Astrocyte (in vitro differentiated cells and primary cell): ENCODE results near the gene GNPTG. TPM values are rescaled to one million over a fixed set of nuclear protein-coding genes. Genes with fewer than 3 reads are reported as not detected.
A peak's percentile ranks its signal among the peaks of the same experiment; 100 is the strongest.
"Not testable (repeated sequence)": the region's sequence is repeated elsewhere in the genome, so short reads cannot be mapped to it uniquely, and the experiment has no call there.

Experiments
- DNase-seq: peaks from one replicate; pipeline ENCODE4 v3.0.0-alpha.2; 2010; ENCODE audit warnings: low read depth
- FAIRE-seq: peaks from 2 replicates; lab custom pipeline; 2011; peaks lifted over from hg19 to GRCh38; lab: Jason Lieb, UNC
- H2AFZ ChIP-seq: 2 replicates; pipeline ENCODE4 v1.6.0; 2012; ENCODE audit warnings: low read depth, low read length, inconsistent platforms
- H3K27ac ChIP-seq: 2 replicates; pipeline ENCODE4 v1.5.1; 2011; ENCODE audit warnings: low read depth, low read length, inconsistent platforms
- H3K27me3 ChIP-seq: 2 replicates; pipeline ENCODE4 v1.6.0; 2011; ENCODE audit warnings: low read length, inconsistent platforms; ENCODE audit not compliant: insufficient read depth
- H3K36me3 ChIP-seq: 2 replicates; pipeline ENCODE4 v1.5.1; 2011; ENCODE audit warnings: low read length, inconsistent platforms; ENCODE audit not compliant: insufficient read depth
- H3K4me1 ChIP-seq: 2 replicates; pipeline ENCODE4 v1.5.1; 2011; ENCODE audit warnings: low read length, inconsistent platforms; ENCODE audit not compliant: insufficient read depth
- H3K4me2 ChIP-seq: 2 replicates; pipeline ENCODE4 v1.6.0; 2012; ENCODE audit warnings: low read length, inconsistent platforms
- H3K4me3 ChIP-seq: 2 replicates; pipeline ENCODE4 v1.5.1; 2011; ENCODE audit warnings: low read depth, mild to moderate bottlenecking, low read length, inconsistent platforms; ENCODE audit not compliant: insufficient read depth
- H3K79me2 ChIP-seq: 2 replicates; pipeline ENCODE4 v1.6.0; 2012; ENCODE audit warnings: mild to moderate bottlenecking, low read length, inconsistent platforms; ENCODE audit not compliant: insufficient read depth
- H3K9ac ChIP-seq: 2 replicates; pipeline ENCODE4 v1.6.0; 2012; ENCODE audit warnings: mild to moderate bottlenecking, low read length, inconsistent platforms
- H3K9me3 ChIP-seq: 2 replicates; pipeline ENCODE4 v1.5.1; 2012; ENCODE audit warnings: low read depth, mild to moderate bottlenecking, low read length, inconsistent platforms; ENCODE audit not compliant: insufficient read depth
- H4K20me1 ChIP-seq: 2 replicates; pipeline ENCODE4 v1.6.0; 2012; ENCODE audit warnings: low read length, inconsistent platforms; ENCODE audit not compliant: insufficient read depth
- H3K27ac Mint-ChIP-seq: one replicate; pipeline ENCODE4 v1.8.0; 2021; ENCODE audit warnings: mild to moderate bottlenecking, mixed read lengths; ENCODE audit not compliant: unreplicated experiment
- H3K27me3 Mint-ChIP-seq: one replicate; pipeline ENCODE4 v1.8.0; 2021; ENCODE audit warnings: low read depth, mixed read lengths; ENCODE audit not compliant: unreplicated experiment
- H3K36me3 Mint-ChIP-seq: one replicate; pipeline ENCODE4 v1.8.0; 2021; ENCODE audit warnings: low read depth, mixed read lengths; ENCODE audit not compliant: unreplicated experiment
- H3K4me1 Mint-ChIP-seq: one replicate; pipeline ENCODE4 v1.8.0; 2021; ENCODE audit warnings: low read depth, mixed read lengths; ENCODE audit not compliant: unreplicated experiment
- H3K4me3 Mint-ChIP-seq: one replicate; pipeline ENCODE4 v1.8.0; 2021; ENCODE audit warnings: mild to moderate bottlenecking, moderate library complexity, mixed read lengths; ENCODE audit not compliant: unreplicated experiment
- H3K9me3 Mint-ChIP-seq: one replicate; pipeline ENCODE4 v1.8.0; 2021; ENCODE audit warnings: mild to moderate bottlenecking, mixed read lengths; ENCODE audit not compliant: unreplicated experiment
- CTCF ChIP-seq: IDR thresholded peaks from 2 replicates; pipeline ENCODE4 v1.5.1; 2011; ENCODE audit warnings: low read depth, mild to moderate bottlenecking, inconsistent platforms, low read length, moderate library complexity; ENCODE audit not compliant: insufficient read depth
- EZH2 ChIP-seq: IDR thresholded peaks from 2 replicates; pipeline ENCODE4 v1.6.1; 2012; ENCODE audit warnings: mild to moderate bottlenecking, low read length, inconsistent platforms; ENCODE audit not compliant: insufficient read depth
- total RNA-seq: library from RNA; stranded (reverse); gene quantifications from 2 replicates; pipeline ENCODE4 v1.2.1, GENCODE V29; 2021

Gene GNPTG
- total RNA-seq, 1 donor from 2014 or later: 45.5 TPM

DNA sequence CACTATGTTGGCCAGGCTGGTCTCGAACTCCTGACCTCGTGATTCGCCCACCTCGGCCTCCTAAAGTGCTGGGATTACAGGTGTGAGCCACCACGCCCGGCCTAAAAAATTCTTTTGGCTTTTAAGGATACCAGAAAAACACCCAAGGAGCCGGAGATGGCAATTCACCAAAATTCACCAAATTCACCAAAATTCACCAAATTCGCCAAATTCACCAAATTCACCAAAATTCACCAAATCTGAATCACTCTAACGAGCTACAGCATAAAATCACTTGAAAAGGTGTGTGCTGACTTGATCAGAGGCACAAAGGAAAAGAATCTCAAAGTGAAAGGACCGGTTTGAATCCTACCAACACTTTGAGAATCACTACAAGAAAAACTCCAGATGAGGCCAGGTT is 22.8 kb upstream of the GNPTG start:
- not testable (repeated sequence) for H3K4me3 Mint-ChIP-seq, DNase-seq, H3K27ac Mint-ChIP-seq

DNA sequence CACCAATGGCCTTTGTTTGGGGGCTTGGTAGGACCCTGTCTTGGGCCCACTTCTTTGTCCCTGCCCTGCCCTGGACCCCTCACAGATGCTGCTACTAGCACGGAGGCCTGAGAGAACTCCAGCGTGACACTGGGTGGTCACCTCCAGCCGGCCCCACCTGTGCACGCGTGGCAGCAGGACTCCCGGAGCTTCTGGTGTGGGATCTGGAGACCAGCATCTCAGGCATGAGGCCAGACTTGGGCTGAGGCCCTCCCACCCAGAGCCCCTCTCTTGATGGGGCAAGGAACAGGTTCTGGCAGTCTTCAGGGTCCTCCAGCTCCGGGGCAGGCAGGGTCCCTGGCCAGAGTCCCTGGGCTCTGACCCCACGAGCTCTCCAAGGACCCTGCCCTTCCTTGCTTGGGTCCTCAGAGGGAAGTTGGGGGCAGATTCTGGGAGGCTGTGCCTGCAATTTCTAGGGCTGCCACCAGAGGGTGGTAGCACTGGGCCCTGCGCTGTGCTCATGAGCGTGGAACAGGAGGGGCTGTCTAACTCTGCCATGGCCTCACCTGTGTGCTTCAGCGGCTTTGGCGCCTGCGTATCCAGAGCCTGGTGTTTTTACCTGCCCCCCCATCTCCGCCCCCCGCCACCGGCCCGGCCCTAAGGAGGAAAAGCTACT is 21.3 kb upstream of the GNPTG start:
- no peak for DNase-seq
- no peak overlapping the region for H2AFZ ChIP-seq
- Mint-ChIP-seq H3K27ac (no peak overlapping the region), H3K4me3 (no peak overlapping the region), H3K9me3 (peaks cover 3% of the 10 kb centered on the region), H3K4me1 (no peaks in the 10 kb centered on the region), H3K27me3 (peaks cover 20% of the 10 kb centered on the region), H3K36me3 (no peaks in the 10 kb centered on the region)
- H3K4me1 ChIP-seq: peaks cover 11% of the 10 kb centered on the region
- no peak for TF ChIP-seq EZH2
- no peak for TF ChIP-seq CTCF
- peaks cover 14% of the 10 kb centered on the region for H4K20me1 ChIP-seq
- no peak overlapping the region for H3K4me3 ChIP-seq
- no peaks in the 10 kb centered on the region for H3K79me2 ChIP-seq
- no peak overlapping the region for H3K4me2 ChIP-seq
- peaks cover 4% of the 10 kb centered on the region for H3K9me3 ChIP-seq
- H3K36me3 ChIP-seq: no peaks in the 10 kb centered on the region
- peaks cover 34% of the 10 kb centered on the region for H3K27me3 ChIP-seq
- H3K27ac ChIP-seq: no peak overlapping the region
- no peak overlapping the region for H3K9ac ChIP-seq
- FAIRE-seq: no peak

More for the DNA sequence above, 22.8 kb upstream of the GNPTG start:
- FAIRE-seq, H3K27me3 Mint-ChIP-seq, H3K9ac ChIP-seq, H3K4me1 Mint-ChIP-seq, H3K9me3 ChIP-seq, H3K27ac ChIP-seq, H3K9me3 Mint-ChIP-seq, H3K4me3 ChIP-seq, H3K79me2 ChIP-seq, H3K36me3 Mint-ChIP-seq, H3K36me3 ChIP-seq, H3K4me2 ChIP-seq, H2AFZ ChIP-seq: not testable (repeated sequence)
- peaks cover 23% of the 10 kb centered on the region for H4K20me1 ChIP-seq
- H3K4me1 ChIP-seq: peaks cover 11% of the 10 kb centered on the region
- peaks cover 22% of the 10 kb centered on the region for H3K27me3 ChIP-seq

GRCh38 chr16:1330931-1331711 is 20.6 kb upstream of the GNPTG start:
- Histone ChIP-seq H4K20me1 (peaks cover 7% of the 10 kb centered on the region), H3K27ac (no peak overlapping the region), H3K9me3 (peaks cover 4% of the 10 kb centered on the region), H3K4me3 (no peak overlapping the region), H3K36me3 (no peaks in the 10 kb centered on the region), H3K4me1 (peaks cover 11% of the 10 kb centered on the region), H3K27me3 (peaks cover 41% of the 10 kb centered on the region), H2AFZ (no peak overlapping the region), H3K9ac (no peak overlapping the region), H3K79me2 (no peaks in the 10 kb centered on the region), H3K4me2 (peak overlapping the region; percentile 46)
- H3K36me3 Mint-ChIP-seq: no peaks in the 10 kb centered on the region
- H3K4me1 Mint-ChIP-seq: no peaks in the 10 kb centered on the region
- no peak for FAIRE-seq
- no peak for DNase-seq
- H3K4me3 Mint-ChIP-seq: no peak overlapping the region
- H3K27ac Mint-ChIP-seq: no peak overlapping the region
- peaks cover 3% of the 10 kb centered on the region for H3K9me3 Mint-ChIP-seq
- peaks cover 26% of the 10 kb centered on the region for H3K27me3 Mint-ChIP-seq
- no peak for TF ChIP-seq CTCF
- no peak for TF ChIP-seq EZH2
